CD4-positive, alpha-beta T cell treated with Interleukin-6 at 100 ng/mL for 8 hours (primary cell): Measurements from ENCODE around the gene AQP10.
"Not testable (repeated sequence)": the region's sequence is repeated elsewhere in the genome, so short reads cannot be mapped to it uniquely, and the experiment has no call there.

Experiments used
- DNase-seq: peaks from one replicate; pipeline ENCODE4 v3.0.0-alpha.2; 2020; ENCODE audit warnings: mixed read lengths, low spot score

AQP10 gene

GRCh38 chr1:154324241-154324640, 3.3 kb downstream of the AQP10 start:
- DNase-seq, result no peak

- peak; percentile 85 for DNase-seq
Measured at GRCh38 chr1:154324669-154325582, 4.0 kb downstream of the AQP10 start, which contains the start of gene ATP8B2. Gene ATP8B2 (plus strand): TSS chr1:154325525. CDS start chr1:154328142, 2,617 bp downstream.

DNA sequence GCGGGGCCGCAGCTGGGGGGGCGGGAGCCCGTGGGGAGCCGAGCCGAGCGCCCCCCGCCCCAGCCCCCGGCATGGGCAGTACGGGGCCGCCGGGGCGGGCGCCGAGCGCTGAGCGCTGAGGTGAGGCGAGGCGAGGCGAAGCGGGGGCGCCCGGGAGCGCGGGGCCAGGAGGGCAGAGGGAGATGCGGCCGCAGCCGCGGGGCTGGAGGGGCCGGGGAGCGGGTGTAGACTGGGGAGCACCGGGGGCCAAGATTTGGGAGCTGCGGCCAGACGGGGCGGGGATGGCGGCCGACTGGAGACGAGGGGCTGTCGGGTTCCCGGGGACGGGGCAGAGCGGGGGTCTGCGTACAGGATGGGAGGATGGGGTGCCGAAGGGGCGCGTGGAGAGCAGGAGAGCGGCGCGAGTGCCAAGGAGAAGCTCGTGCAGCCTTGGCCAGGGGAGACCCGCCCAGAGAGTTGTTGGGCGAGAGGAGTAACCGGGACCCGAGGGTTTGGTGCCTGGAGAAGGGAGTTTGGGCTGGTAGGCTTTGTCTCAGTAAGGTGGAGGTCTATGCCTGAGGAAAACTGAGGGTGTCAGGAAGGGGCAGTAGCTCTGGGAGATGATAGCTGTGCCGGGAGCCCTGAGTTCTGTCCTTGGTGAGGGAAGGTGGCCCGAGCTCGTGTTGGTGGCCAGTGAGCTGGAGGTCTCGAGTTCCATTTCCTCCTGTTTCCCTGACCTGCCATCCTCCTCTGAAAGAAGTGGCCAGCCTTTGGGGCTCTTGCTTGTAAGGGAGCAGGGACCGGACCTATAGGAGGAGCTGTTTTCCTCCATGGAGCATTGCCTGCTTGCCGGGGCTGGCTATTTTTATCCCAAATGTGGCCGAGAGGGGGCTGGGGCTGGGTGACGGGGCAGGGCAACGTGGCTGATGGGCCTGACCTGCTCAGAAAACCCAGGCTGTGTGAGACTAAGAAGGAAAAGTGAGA, 5.0 kb downstream of the AQP10 start:
- DNase-seq, result no peak

- DNase-seq, result no peak
Measured at GRCh38 chr1:154326546-154327465, 5.9 kb downstream of the AQP10 start.

GRCh38 chr1:154327466-154328317, 6.8 kb downstream of the AQP10 start:
- peak; percentile 49 for DNase-seq

DNA sequence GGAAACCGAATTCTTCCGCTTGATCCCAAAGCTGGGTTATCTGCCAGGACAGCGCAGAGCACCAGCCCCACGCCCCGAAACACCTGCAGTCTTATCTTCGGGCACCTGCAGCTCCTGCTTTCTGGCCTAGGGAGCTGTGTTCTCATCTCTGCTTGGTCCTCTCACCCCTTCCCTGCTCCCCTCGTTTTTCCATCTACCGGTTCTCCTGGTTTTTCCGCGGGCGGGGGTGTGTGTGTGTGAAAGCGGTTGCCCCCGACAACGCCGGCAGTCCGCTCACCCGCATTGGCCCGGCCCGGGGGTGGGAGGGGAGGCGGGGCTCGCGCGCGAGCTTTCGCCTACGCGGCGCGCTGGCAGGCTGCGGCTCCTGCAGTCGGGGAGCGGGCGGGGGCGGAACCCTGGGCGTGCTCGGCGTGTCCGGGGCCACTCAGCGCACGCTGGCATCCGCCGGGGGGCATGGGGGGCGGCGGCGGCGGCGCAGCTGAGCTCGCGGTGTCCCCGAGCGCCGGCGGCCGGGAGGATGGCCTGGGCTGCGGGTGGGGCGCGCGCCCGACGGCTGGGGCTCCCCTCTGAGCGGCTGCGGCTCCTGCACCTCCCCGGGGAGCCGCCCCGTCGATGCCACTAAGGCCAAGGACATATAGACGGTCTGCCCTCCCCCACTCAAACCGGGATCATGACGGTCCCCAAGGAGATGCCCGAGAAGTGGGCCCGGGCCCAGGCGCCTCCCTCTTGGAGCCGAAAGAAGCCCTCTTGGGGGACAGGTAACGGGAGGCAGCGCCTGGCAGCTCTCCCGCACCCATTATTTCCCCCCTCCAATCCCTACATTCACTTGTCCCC, 7.6 kb downstream of the AQP10 start:
- peak; percentile 87 for DNase-seq

DNA sequence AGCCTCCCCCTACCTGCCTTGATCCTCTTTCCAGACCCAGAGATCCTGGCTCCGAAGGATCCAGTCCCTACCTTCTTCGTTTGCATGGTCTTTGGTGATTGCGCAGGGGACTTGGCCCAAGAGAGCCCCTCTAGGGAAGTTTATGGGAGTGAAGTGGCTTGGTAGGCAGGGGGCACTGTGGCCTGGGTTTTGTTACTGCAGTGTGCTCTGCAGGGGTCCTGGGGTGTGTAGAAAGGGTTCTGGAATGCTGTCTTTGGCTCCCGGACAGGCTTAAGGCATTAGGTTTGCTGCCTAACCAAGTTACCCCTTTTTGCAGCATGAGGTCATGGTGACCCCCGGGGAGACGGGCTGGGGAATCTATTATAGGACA, 8.2 kb downstream of the AQP10 start:
- no peak for DNase-seq

GRCh38 chr1:154329551-154330131, 8.7 kb downstream of the AQP10 start:
- DNase-seq, result no peak

DNA sequence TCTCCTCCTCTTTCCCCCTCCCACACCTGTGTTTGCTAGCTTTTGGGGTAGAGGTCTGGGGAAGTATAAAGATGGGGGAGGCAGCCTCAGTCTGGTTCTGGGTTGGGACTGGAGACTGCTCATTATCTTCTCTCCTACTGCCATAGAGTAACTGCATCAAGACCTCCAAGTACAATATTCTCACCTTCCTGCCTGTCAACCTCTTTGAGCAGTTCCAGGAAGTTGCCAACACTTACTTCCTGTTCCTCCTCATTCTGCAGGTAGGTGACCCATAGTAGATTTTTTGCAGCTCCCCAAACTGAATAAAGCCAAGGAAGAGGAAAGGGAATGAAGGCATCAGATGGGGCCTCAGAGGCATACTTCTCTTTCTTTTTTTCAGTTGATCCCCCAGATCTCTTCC, 9.8 kb downstream of the AQP10 start:
- DNase-seq, result no peak

DNA sequence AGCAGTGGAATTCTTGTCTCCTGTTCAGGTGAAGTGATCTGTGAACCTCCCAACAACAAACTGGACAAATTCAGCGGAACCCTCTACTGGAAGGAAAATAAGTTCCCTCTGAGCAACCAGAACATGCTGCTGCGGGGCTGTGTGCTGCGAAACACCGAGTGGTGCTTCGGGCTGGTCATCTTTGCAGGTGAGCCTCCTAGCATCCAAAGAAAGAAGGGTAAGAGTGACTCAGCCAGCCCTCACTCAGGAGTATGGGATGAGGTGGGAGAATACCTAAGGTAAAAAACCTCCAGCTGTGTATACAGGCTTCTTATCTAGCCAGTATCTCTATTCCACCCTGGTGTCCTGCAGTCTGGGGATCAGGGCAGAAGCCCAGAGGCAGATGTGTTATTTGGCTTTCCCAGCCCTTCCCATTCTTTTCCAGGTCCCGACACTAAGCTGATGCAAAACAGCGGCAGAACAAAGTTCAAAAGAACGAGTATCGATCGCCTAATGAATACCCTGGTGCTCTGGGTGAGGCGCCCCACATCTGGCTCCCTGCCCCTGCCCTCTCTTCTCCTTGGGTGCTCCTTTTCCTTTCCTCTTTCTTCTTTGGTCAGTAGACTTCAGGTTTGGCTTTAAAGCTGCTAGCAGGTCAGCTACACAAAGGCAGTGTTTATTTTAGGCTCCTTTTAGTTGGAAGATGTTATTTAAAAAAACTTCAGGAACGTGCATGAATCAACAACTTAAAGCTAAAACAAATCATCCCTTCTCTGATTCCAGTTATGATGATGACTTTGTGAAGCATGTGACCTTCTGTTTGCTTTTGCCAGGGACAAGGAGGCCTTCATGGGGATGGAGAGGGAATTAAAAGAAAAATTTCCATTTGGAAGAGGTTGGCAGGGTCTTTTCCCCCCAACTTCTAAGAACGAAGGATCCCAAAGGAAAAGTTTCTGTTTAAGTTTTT, 13.5 kb downstream of the AQP10 start:
- DNase-seq, result no peak

DNA sequence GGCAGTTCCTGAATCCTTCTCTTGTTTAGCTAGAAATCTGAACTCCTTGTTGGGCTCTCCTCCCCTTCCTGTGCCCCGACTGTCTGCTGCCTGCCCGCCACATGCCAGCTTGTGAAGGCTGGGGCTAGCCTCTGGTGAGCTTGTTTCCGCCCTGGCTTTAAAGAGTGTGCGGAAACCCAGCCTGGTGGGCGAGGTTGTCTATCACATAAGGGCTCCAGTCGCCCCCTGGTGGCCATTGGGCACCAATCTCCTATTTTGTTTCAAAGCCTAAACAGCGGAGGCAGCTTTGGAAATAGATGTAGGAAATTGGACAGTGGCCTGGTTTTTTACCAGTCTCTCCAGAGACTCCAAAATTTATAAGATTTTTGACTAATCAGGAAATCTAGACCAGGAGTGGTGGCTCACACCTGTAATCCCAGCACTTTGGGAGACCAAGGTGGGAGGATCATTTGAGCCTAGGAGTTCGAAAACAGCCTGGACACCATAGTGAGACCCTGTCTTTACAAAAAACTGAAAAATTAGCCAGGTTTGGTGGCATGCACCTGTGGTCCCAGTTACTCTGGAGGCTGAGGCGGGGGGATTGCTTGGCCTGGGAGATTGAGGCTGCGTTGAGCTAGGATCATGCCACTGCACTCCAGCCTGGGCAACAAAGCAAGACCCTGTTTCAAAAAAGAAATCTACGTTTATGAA, 14.3 kb downstream of the AQP10 start:
- DNase-seq, result peak; percentile 92

DNA sequence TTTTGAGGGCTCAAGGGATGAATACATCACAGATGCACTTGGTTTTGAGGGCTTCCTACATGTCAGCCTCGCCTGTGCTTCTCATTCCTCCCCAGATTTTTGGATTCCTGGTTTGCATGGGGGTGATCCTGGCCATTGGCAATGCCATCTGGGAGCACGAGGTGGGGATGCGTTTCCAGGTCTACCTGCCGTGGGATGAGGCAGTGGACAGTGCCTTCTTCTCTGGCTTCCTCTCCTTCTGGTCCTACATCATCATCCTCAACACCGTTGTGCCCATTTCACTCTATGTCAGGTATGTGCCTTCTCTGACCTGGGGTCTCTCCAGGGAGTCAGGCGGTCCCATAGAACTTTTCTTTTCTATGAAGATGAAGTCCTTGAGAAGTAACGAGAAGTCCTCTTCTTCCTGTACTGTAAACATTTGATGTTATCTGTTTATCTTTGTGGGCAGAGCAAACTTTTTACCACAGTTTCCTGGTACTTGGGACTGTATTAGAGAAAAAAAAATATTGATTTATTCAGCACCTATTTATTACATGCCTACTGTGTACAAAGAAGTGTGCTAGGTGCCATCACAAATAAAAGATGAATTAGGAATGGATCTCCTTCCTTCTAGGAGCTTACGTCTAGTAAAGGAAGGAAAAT, 16.5 kb downstream of the AQP10 start:
- DNase-seq, result peak; percentile 52

DNA sequence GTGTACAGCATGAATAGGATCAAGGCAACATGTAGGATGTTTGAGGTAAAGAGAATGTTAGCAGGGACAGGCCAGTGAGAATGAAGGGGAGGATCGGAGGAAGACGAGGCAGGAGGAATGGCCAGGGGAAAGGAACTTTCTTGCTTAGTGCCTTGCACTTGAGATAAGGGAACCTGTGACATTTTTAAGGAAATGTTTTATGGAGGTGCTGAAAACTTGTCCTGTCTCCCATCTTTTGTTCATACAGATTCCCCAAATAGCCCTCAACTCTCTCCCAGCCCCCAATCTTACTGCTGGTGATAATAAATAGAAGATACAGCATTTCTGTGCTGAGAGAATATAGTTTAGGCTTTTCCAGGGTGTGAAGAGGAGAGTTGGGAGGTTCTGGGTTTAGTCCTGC, 18.0 kb downstream of the AQP10 start:
- no peak for DNase-seq

GRCh38 chr1:154341366-154341765, 20.5 kb downstream of the AQP10 start:
- DNase-seq, result not testable (repeated sequence)

GRCh38 chr1:154342132-154342531, 21.2 kb downstream of the AQP10 start:
- DNase-seq, result no peak

DNA sequence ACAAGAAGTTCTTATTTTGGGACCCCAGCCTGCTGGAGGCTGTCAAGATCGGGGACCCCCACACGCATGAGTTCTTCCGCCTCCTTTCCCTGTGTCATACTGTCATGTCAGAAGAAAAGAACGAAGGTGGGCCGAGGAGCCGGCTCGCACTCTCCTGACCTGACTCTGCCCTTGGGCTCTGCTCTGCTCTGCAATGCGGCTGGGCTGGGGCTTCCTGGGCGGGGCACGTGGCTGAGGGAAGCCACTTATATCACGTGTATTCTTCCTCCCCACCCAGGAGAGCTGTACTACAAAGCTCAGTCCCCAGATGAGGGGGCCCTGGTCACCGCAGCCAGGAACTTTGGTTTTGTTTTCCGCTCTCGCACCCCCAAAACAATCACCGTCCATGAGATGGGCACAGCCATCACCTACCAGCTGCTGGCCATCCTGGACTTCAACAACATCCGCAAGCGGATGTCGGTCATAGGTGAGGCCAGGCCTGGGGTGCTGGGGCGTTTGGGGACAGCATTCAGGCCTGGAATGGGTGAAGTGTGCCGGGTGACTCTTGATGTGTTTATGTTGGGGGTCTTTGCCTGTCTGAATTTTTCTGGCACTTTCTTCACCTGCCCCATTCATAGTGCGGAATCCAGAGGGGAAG, 22.1 kb downstream of the AQP10 start:
- peak; percentile 83 for DNase-seq
